Myocyte (in vitro differentiated cells): ENCODE results near the gene RETREG3. TPM values are rescaled to one million over a fixed set of nuclear protein-coding genes. Genes with fewer than 3 reads are reported as not detected.
"Not testable (repeated sequence)": the region's sequence is repeated elsewhere in the genome, so short reads cannot be mapped to it uniquely, and the experiment has no call there.

Experiments
- DNase-seq: peaks from one replicate; pipeline ENCODE4 v3.0.0-alpha.2; 2012; ENCODE audit warnings: low read depth
- total RNA-seq: library from RNA; depleted of rRNA; stranded (reverse); fragments of >200 nt; gene quantifications from 2 replicates; pipeline ENCODE4 v1.2.3, GENCODE V29; 2014

Gene RETREG3
- total RNA-seq, 1 donor from 2014 or later, result 44.5 TPM

GRCh38 chr17:42553161-42553818 lies 55.9 kb downstream of the RETREG3 start:
- DNase-seq, result no peak

GRCh38 chr17:42552736-42553135 lies 56.4 kb downstream of the RETREG3 start, which contains the start of gene HSD17B1:
Gene HSD17B1, plus strand, starts transcription at chr17:42552923. Its CDS starts 11 bp downstream, at chr17:42552934.
- DNase-seq, result not testable (repeated sequence)

- no peak for DNase-seq
Measured at GRCh38 chr17:42548993-42549755, 60.0 kb downstream of the RETREG3 start.

GRCh38 chr17:42548070-42548837 lies 60.9 kb downstream of the RETREG3 start:
- DNase-seq, result no peak

GRCh38 chr17:42547698-42548069 lies 61.5 kb downstream of the RETREG3 start:
- no peak for DNase-seq

GRCh38 chr17:42547001-42547461 lies 62.1 kb downstream of the RETREG3 start:
- no peak for DNase-seq

- DNase-seq, result not testable (repeated sequence)
Measured at GRCh38 chr17:42545755-42546505, 63.2 kb downstream of the RETREG3 start.

- DNase-seq, result no peak
Measured at GRCh38 chr17:42544874-42545283, 64.3 kb downstream of the RETREG3 start.

GRCh38 chr17:42543190-42544079 lies 65.7 kb downstream of the RETREG3 start:
- DNase-seq, result no peak

GRCh38 chr17:42541041-42541833 lies 67.9 kb downstream of the RETREG3 start:
- no peak for DNase-seq

GRCh38 chr17:42540558-42540957 lies 68.6 kb downstream of the RETREG3 start:
- DNase-seq, result not testable (repeated sequence)

GRCh38 chr17:42538482-42538881 lies 70.7 kb downstream of the RETREG3 start:
- DNase-seq, result no peak

- DNase-seq, result no peak
Measured at GRCh38 chr17:42537826-42538451, 71.2 kb downstream of the RETREG3 start.

GRCh38 chr17:42537156-42537805 lies 71.9 kb downstream of the RETREG3 start:
- DNase-seq, result no peak

- DNase-seq, result peak; percentile 93
Measured at GRCh38 chr17:42536372-42537155, 72.6 kb downstream of the RETREG3 start.

- peak; percentile 96 for DNase-seq
Measured at GRCh38 chr17:42536048-42536371, 73.2 kb downstream of the RETREG3 start, which contains the start of gene NAGLU. Gene NAGLU, plus strand, starts transcription at chr17:42536241. Its CDS starts 32 bp downstream, at chr17:42536273.
